Trophoblast cell (in vitro differentiated cells and primary cell): ENCODE measurements around the gene PRSS3.
"Not testable (repeated sequence)": the region's sequence is repeated elsewhere in the genome, so short reads cannot be mapped to it uniquely, and the experiment has no call there.

Experiments
- DNase-seq, 2 donors: peaks; one replicate each; pipeline ENCODE4 v3.0.0-alpha.2; 2016
- H2AFZ ChIP-seq: 2 replicates; pipeline ENCODE4 v1.6.1; 2013; ENCODE audit warnings: low read length, moderate library complexity, mild to moderate bottlenecking; ENCODE audit not compliant: insufficient read depth, poor library complexity
- H2AK5ac ChIP-seq: 2 replicates; pipeline ENCODE4 v1.6.1; 2013; ENCODE audit warnings: mild to moderate bottlenecking, low read length
- H2BK120ac ChIP-seq: 2 replicates; pipeline ENCODE4 v1.6.1; 2013; ENCODE audit warnings: low read length, mild to moderate bottlenecking, moderate library complexity; ENCODE audit not compliant: insufficient read depth, poor library complexity
- H2BK12ac ChIP-seq: 2 replicates; pipeline ENCODE4 v1.6.1; 2013; ENCODE audit warnings: mild to moderate bottlenecking, low read length, moderate library complexity
- H2BK5ac ChIP-seq: 2 replicates; pipeline ENCODE4 v1.6.1; 2013; ENCODE audit warnings: low read length, low read depth, moderate library complexity, mild to moderate bottlenecking; ENCODE audit not compliant: poor library complexity
- H3K14ac ChIP-seq: 2 replicates; pipeline ENCODE4 v1.6.1; 2013; ENCODE audit warnings: mild to moderate bottlenecking, low read length
- H3K18ac ChIP-seq: 2 replicates; pipeline ENCODE4 v1.6.1; 2013; ENCODE audit warnings: mild to moderate bottlenecking, low read length
- H3K23ac ChIP-seq: 2 replicates; pipeline ENCODE4 v1.6.1; 2013; ENCODE audit warnings: low read length
- H3K27ac ChIP-seq: 2 replicates; pipeline ENCODE4 v1.5.1; 2013; ENCODE audit warnings: low read depth, mild to moderate bottlenecking, inconsistent platforms, low read length, moderate library complexity
- H3K27me3 ChIP-seq: 2 replicates; pipeline ENCODE4 v1.6.1; 2013; ENCODE audit warnings: inconsistent platforms, mild to moderate bottlenecking, low read length, moderate library complexity; ENCODE audit not compliant: insufficient read depth
- H3K36me3 ChIP-seq, 2 experiments: 1 replicate in 1 of 2; 2 replicates in 1 of 2; pipeline ENCODE4 v1.6.1; 2013; ENCODE audit warnings: low read length in 2 of 2, mild to moderate bottlenecking in 2 of 2, moderate library complexity in 1 of 2; ENCODE audit not compliant: insufficient read depth in 2 of 2, control insufficient read depth in 1 of 2
- H3K4ac ChIP-seq: 2 replicates; pipeline ENCODE4 v1.6.1; 2013; ENCODE audit warnings: low read depth, mild to moderate bottlenecking, low read length, moderate library complexity
- H3K4me1 ChIP-seq, 2 experiments: 1 replicate in 1 of 2; 2 replicates in 1 of 2; pipeline ENCODE4 v1.6.1; 2013; ENCODE audit warnings: low read length in 2 of 2, mild to moderate bottlenecking in 2 of 2, moderate library complexity in 1 of 2; ENCODE audit not compliant: insufficient read depth in 2 of 2, control insufficient read depth in 1 of 2
- H3K4me2 ChIP-seq: 2 replicates; pipeline ENCODE4 v1.6.1; 2013; ENCODE audit warnings: inconsistent platforms, mild to moderate bottlenecking, low read length, moderate library complexity
- H3K4me3 ChIP-seq: 2 replicates; pipeline ENCODE4 v1.5.1; 2013; ENCODE audit warnings: mild to moderate bottlenecking, low read depth, low read length, inconsistent platforms
- H3K79me1 ChIP-seq: one replicate; pipeline ENCODE4 v1.6.1; 2013; ENCODE audit warnings: low read length
- H3K79me2 ChIP-seq: 2 replicates; pipeline ENCODE4 v1.6.1; 2013; ENCODE audit warnings: low read length, mild to moderate bottlenecking; ENCODE audit not compliant: control insufficient read depth, insufficient read depth, poor library complexity
- H3K9ac ChIP-seq: 2 replicates; pipeline ENCODE4 v1.6.1; 2013; ENCODE audit warnings: mild to moderate bottlenecking, low read length
- H3K9me3 ChIP-seq: 2 replicates; pipeline ENCODE4 v1.6.1; 2013; ENCODE audit warnings: low read depth, mild to moderate bottlenecking, control low read depth, inconsistent platforms, low read length; ENCODE audit not compliant: insufficient read depth
- H4K12ac ChIP-seq: 2 replicates; pipeline ENCODE4 v1.6.1; 2013; ENCODE audit warnings: low read depth, mild to moderate bottlenecking, low read length, moderate library complexity
- H4K8ac ChIP-seq: 2 replicates; pipeline ENCODE4 v1.6.1; 2013; ENCODE audit warnings: low read depth, mild to moderate bottlenecking, low read length, moderate library complexity
- H4K91ac ChIP-seq: one replicate; pipeline ENCODE4 v1.6.1; 2013; ENCODE audit warnings: low read depth, mild to moderate bottlenecking, low read length, moderate library complexity
- WGBS: extraction: QIAGEN DNeasy Blood & Tissue Kit; methylation state at CpG from one replicate; pipeline ENCODE4 v1.1.7; 2013; ENCODE audit warnings: missing lambda C conversion rate; ENCODE audit not compliant: insufficient read length, insufficient coverage; ENCODE audit errors: extremely low coverage; 5-methylcytosine and 5-hydroxymethylcytosine counted together

The PRSS3 gene

GRCh38 chr9:33750839-33751339 lies 44.5 kb upstream of the PRSS3 start:
- Histone ChIP-seq H3K4me2 (no peak overlapping the region), H3K23ac (no peak overlapping the region), H3K4ac (no peak overlapping the region), H3K4me3 (no peak overlapping the region), H4K91ac (no peak overlapping the region), H3K9ac (no peak overlapping the region), H2AK5ac (no peak overlapping the region), H3K18ac (no peak overlapping the region), H4K12ac (no peak overlapping the region), H4K8ac (no peak overlapping the region), H3K9me3 (no peaks in the 10 kb centered on the region), H3K79me2 (no peaks in the 10 kb centered on the region), H3K4me1 (no peaks in the 10 kb centered on the region), H3K79me1 (no peaks in the 10 kb centered on the region), H3K36me3 (no peaks in the 10 kb centered on the region), H3K14ac (no peak overlapping the region), H2AFZ (no peak overlapping the region), H3K27ac (no peak overlapping the region), H3K27me3 (no peaks in the 10 kb centered on the region), H2BK120ac (no peak overlapping the region), H2BK12ac (no peak overlapping the region), H2BK5ac (no peak overlapping the region)
- WGBS: no CpG with 5 or more reads among the region's 31 CpGs
- DNase-seq: no peak

- Histone ChIP-seq H3K23ac (no peak overlapping the region), H3K18ac (no peak overlapping the region), H3K27ac (no peak overlapping the region), H4K8ac (no peak overlapping the region), H3K4me2 (no peak overlapping the region), H3K9me3 (no peaks in the 10 kb centered on the region), H4K91ac (no peak overlapping the region), H4K12ac (no peak overlapping the region), H3K79me1 (no peaks in the 10 kb centered on the region), H2AFZ (no peak overlapping the region), H3K27me3 (no peaks in the 10 kb centered on the region), H3K4ac (no peak overlapping the region), H3K79me2 (no peaks in the 10 kb centered on the region), H2BK5ac (no peak overlapping the region), H3K14ac (no peak overlapping the region), H3K9ac (no peak overlapping the region), H2BK120ac (no peak overlapping the region), H2BK12ac (no peak overlapping the region), H3K36me3 (no peaks in the 10 kb centered on the region), H3K4me1 (no peaks in the 10 kb centered on the region), H2AK5ac (no peak overlapping the region), H3K4me3 (no peak overlapping the region)
- no CpG with 5 or more reads among the region's 12 CpGs for WGBS
- DNase-seq: no peak
Observed at GRCh38 chr9:33751536-33752129, 43.7 kb upstream of the PRSS3 start.

GRCh38 chr9:33752130-33752637 lies 43.2 kb upstream of the PRSS3 start:
- no peak overlapping the region for H2AFZ ChIP-seq
- H3K4ac ChIP-seq: no peak overlapping the region
- no peaks in the 10 kb centered on the region for H3K27me3 ChIP-seq
- no peak overlapping the region for H3K23ac ChIP-seq
- no peak overlapping the region for H3K9ac ChIP-seq
- no peak overlapping the region for H3K4me2 ChIP-seq
- no peak overlapping the region for H4K91ac ChIP-seq
- H2AK5ac ChIP-seq: no peak overlapping the region
- no peak overlapping the region for H3K27ac ChIP-seq
- no peak overlapping the region for H4K12ac ChIP-seq
- H3K4me1 ChIP-seq: no peaks in the 10 kb centered on the region
- no CpG with 5 or more reads among the region's 4 CpGs for WGBS
- no peaks in the 10 kb centered on the region for H3K9me3 ChIP-seq
- H3K79me1 ChIP-seq: no peaks in the 10 kb centered on the region
- no peak for DNase-seq
- H3K79me2 ChIP-seq: no peaks in the 10 kb centered on the region
- no peak overlapping the region for H3K14ac ChIP-seq
- no peak overlapping the region for H2BK5ac ChIP-seq
- no peak overlapping the region for H2BK120ac ChIP-seq
- H4K8ac ChIP-seq: no peak overlapping the region
- no peaks in the 10 kb centered on the region for H3K36me3 ChIP-seq
- H3K18ac ChIP-seq: no peak overlapping the region
- no peak overlapping the region for H2BK12ac ChIP-seq
- H3K4me3 ChIP-seq: no peak overlapping the region

- not testable (repeated sequence) for H3K4ac ChIP-seq, H3K27me3 ChIP-seq, H4K91ac ChIP-seq, H2BK5ac ChIP-seq, H2AK5ac ChIP-seq, H3K23ac ChIP-seq, H3K9me3 ChIP-seq, H3K4me1 ChIP-seq, H3K79me2 ChIP-seq, H3K18ac ChIP-seq, H2AFZ ChIP-seq, H3K9ac ChIP-seq, H3K27ac ChIP-seq, H3K79me1 ChIP-seq, H4K12ac ChIP-seq, H3K14ac ChIP-seq, H2BK12ac ChIP-seq, H3K36me3 ChIP-seq, H3K4me3 ChIP-seq, H4K8ac ChIP-seq, H3K4me2 ChIP-seq, H2BK120ac ChIP-seq
- no CpG with 5 or more reads among the region's 5 CpGs for WGBS
- DNase-seq: peak; percentile 31 to 85
Observed at GRCh38 chr9:33752789-33753188, 42.6 kb upstream of the PRSS3 start.
